GM12878 (cell line): ENCODE measurements around the gene SAPCD2. TPM values are rescaled to one million over a fixed set of nuclear protein-coding genes. Genes with fewer than 3 reads are reported as not detected.

Experiments
- ATAC-seq: fragments of 200-7000 bp; cut with Tn5 transposase; 3 replicates; pipeline ENCODE4 v1.9.1; 2020; ENCODE audit warnings: mild to moderate bottlenecking, moderate library complexity
- BruUV-seq: library from RNA; stranded (reverse); fragments of 400-500 nt; replicated peaks from 2 replicates; lab custom pipeline; 2021; lab: Mats Ljungman, UMichigan
- CTCF ChIA-PET: fragments of 300-600 bp; sonication (Branson Sonifier 250); formaldehyde crosslinking; extraction: SDS; loops from one replicate; lab custom pipeline; 2021; ENCODE audit warnings: inconsistent platforms; lab: Yijun Ruan, JAX
- POLR2A ChIA-PET: fragments of 350-600 bp; formaldehyde crosslinking; extraction: SDS; loops from one replicate; lab custom pipeline; 2021; ENCODE audit warnings: inconsistent platforms; lab: Charles Lee
- RAD21 ChIA-PET: fragments of 300-600 bp; sonication (Branson Sonifier 250); formaldehyde crosslinking; loops from one replicate; lab custom pipeline; 2023; ENCODE audit warnings: antibody characterized with exemption; ENCODE audit not compliant: unreplicated experiment; lab: Charles Lee
- SMC1A ChIA-PET: fragments of 300-600 bp; sonication (Branson Sonifier 250); formaldehyde crosslinking; loops from one replicate; lab custom pipeline; 2023; ENCODE audit not compliant: unreplicated experiment, uncharacterized antibody; lab: Charles Lee
- DNase-seq: peaks from one replicate; pipeline ENCODE4 v3.0.0-alpha.2; 2011; ENCODE audit warnings: low read depth, low spot score
- FAIRE-seq: peaks from 3 replicates; lab custom pipeline; 2011; peaks lifted over from hg19 to GRCh38; lab: Jason Lieb, UNC
- H2AFZ ChIP-seq: 2 replicates; pipeline ENCODE4 v1.6.0; 2011; ENCODE audit warnings: low read depth, low read length, control low read depth; ENCODE audit not compliant: control insufficient read depth
- H3K27ac ChIP-seq: 2 replicates; pipeline ENCODE4 v1.5.1; 2011; ENCODE audit warnings: control low read depth; ENCODE audit not compliant: control insufficient read depth, insufficient read depth
- H3K27me3 ChIP-seq, 2 experiments: replicated peaks in 1 of 2; 2 replicates each; pipeline versions ENCODE4 v1.6.0 to v1.6.1; 2011; ENCODE audit warnings: low read length in 1 of 2; ENCODE audit not compliant: control insufficient read depth in 2 of 2, insufficient read depth in 2 of 2
- H3K36me3 ChIP-seq, 2 experiments: 2 replicates each; pipeline ENCODE4 v1.5.1; 2011; ENCODE audit warnings: low read length in 1 of 2; ENCODE audit not compliant: control insufficient read depth in 2 of 2, insufficient read depth in 2 of 2
- H3K4me1 ChIP-seq: 2 replicates; pipeline ENCODE4 v1.6.1; 2011; ENCODE audit warnings: mild to moderate bottlenecking, low read length, moderate library complexity, mixed read lengths; ENCODE audit not compliant: control insufficient read depth, insufficient read depth
- H3K4me2 ChIP-seq: 2 replicates; pipeline ENCODE4 v1.6.0; 2011; ENCODE audit warnings: control low read depth; ENCODE audit not compliant: control insufficient read depth, insufficient read depth
- H3K4me3 ChIP-seq: fragments of 200-600 bp; sonication (generic); 2 replicates; pipeline ENCODE4 v1.5.1; 2016
- H3K79me2 ChIP-seq: 2 replicates; pipeline ENCODE4 v1.6.0; 2011; ENCODE audit warnings: low read length; ENCODE audit not compliant: control insufficient read depth, insufficient read depth
- H3K9ac ChIP-seq: 2 replicates; pipeline ENCODE4 v1.8.0; 2011; ENCODE audit warnings: low read length, control low read depth, mixed read lengths; ENCODE audit not compliant: control insufficient read depth, insufficient read depth
- H3K9me3 ChIP-seq: replicated peaks from 3 replicates; pipeline ENCODE4 v1.5.1; 2011; ENCODE audit warnings: mild to moderate bottlenecking, low read length; ENCODE audit not compliant: control insufficient read depth, insufficient read depth
- H4K20me1 ChIP-seq: 2 replicates; pipeline ENCODE4 v1.6.0; 2011; ENCODE audit not compliant: control insufficient read depth, insufficient read depth
- BHLHE40 ChIP-seq, 2 experiments: fragments of 450-650 bp in 1 of 2; IDR thresholded peaks; 2 replicates each; pipeline ENCODE4 v1.6.1; 2011 to 2017; ENCODE audit warnings: low read depth in 2 of 2, borderline replicate concordance in 1 of 2, improper control_type of control experiment in 1 of 2, low read length in 1 of 2, mild to moderate bottlenecking in 1 of 2
- EP300 ChIP-seq, 2 experiments: fragments of 150-350 bp in 1 of 2; IDR thresholded peaks; 2 replicates each; pipeline ENCODE4 v1.6.1; 2011 to 2012; ENCODE audit warnings: low read depth in 2 of 2, low read length in 2 of 2, borderline replicate concordance in 1 of 2, improper control_type of control experiment in 1 of 2, inconsistent platforms in 1 of 2; ENCODE audit not compliant: control insufficient read depth in 1 of 2
- POLR2A ChIP-seq: IDR thresholded peaks from 2 replicates; pipeline ENCODE4 v1.6.1; 2011; ENCODE audit warnings: low read depth, mild to moderate bottlenecking, low read length
- RCOR1 ChIP-seq: conservative IDR thresholded peaks from 2 replicates; pipeline ENCODE4 v1.6.1; 2012; ENCODE audit warnings: low read depth, low read length, improper control_type of control experiment
- SPI1 ChIP-seq: IDR thresholded peaks from 2 replicates; pipeline ENCODE4 v1.6.1; 2011; ENCODE audit warnings: low read depth, mild to moderate bottlenecking, low read length, moderate library complexity, borderline replicate concordance; ENCODE audit not compliant: insufficient read depth
- WGBS: methylation state at CpG from one replicate; pipeline ENCODE4 v1.1.6; 2016; ENCODE audit warnings: low lambda C conversion rate; ENCODE audit not compliant: insufficient replicate concordance, insufficient coverage; ENCODE audit errors: missing lambda C conversion rate; 5-methylcytosine and 5-hydroxymethylcytosine counted together
- in situ Hi-C: fragments of 300-500 bp; cut with MboI; formaldehyde crosslinking; loops from 9 replicates; pipeline ENCODE4 v1.14.3; 2018; ENCODE audit warnings: mixed read lengths
- intact Hi-C: fragments of 100-400 bp; cut with micrococcal nuclease; formaldehyde crosslinking; loops from one replicate; pipeline ENCODE4 v1.14.2; 2022; ENCODE audit not compliant: unreplicated experiment
- polyA plus RNA-seq, 11 experiments: library from polyadenylated mRNA; depleted of rRNA in 4 of 11; unstranded in 6 of 11; stranded (reverse) in 5 of 11; fragments of >200 nt; fragmentation: Nextera tagmentation in 4 of 11; fragmentation: Illumina TruSeq in 1 of 11; extraction: Ambion mirVana in 4 of 11; extraction: Trizol in 1 of 11; gene quantifications; 1 replicate in 1 of 11; 2 replicates in 10 of 11; pipeline versions ENCODE4 v1.2.1 to v1.2.3, GENCODE V29; 2011 to 2016; ENCODE audit warnings: inconsistent platforms in 2 of 11, missing spikeins in 2 of 11, low read depth in 1 of 11
- total RNA-seq, 4 experiments: library from RNA; depleted of rRNA in 3 of 4; stranded (reverse); fragments of >200 nt in 3 of 4; fragmentation: Illumina TruSeq in 1 of 4; extraction: Trizol in 1 of 4; gene quantifications; 2 replicates each; pipeline versions ENCODE4 v1.2.1 to v1.2.3, GENCODE V29; 2013 to 2021
- TF ChIP-seq, protein P1 (sequence below): fragments of 450-650 bp; IDR thresholded peaks from 2 replicates; pipeline ENCODE4 v1.6.1; 2017; ENCODE audit warnings: mild to moderate bottlenecking

SAPCD2 gene
- total and polyA plus RNA-seq, 10 of the 15 experiments (the other 5 are each of a cell fraction or from before 2014, with no cell fraction given): 1.6 to 35.2 (median 7.2) TPM

DNA sequence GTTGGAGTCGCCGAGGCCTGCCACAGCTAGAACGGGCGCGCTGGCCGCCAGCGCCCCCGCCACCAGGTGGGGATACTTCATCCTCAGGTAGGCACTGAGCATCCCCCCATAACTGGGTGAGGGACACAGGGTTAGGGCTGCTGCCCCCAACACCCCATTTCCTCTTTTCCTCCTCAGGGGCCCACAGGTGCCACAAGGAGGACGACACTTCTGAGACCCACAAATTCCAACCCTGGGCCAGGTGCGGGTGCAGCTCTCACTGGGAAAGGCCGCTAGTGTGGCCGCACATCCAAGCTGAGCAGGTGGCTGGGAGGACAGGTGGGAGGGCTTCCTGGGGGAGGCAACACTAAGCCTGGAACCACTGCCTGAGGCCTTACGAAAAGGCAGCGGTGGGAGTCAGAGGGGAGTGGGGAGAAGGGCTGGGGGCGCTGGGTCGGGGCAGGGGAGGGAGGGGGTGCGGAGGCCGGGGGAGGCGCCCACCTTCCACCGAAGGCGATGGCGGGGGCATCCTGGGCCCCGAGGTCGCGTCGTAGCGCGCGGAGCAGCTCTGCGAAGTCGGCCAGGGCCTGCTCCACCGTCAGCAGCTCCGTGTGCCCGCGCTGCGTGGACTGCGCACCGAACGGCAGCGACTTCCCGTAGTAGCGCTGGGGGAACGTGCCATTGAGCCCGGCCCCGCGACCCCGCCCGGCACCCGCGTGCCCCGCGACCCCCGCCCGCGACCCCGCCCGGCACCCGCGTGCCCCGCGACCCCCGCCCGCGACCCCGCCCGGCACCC is 43.2 kb upstream of the SAPCD2 start:
- Histone ChIP-seq H3K4me1 (peaks cover 3% of the 10 kb centered on the region; the same call in 1 of the 2 replicates), H4K20me1 (no peaks in the 10 kb centered on the region), H3K4me2 (peak overlapping the region; percentile 84; the same call in 1 of the 2 replicates), H3K79me2 (peaks cover 2% of the 10 kb centered on the region), H3K36me3 (peaks cover 4 to 25% of the 10 kb centered on the region in 2 experiments), H2AFZ (no peak overlapping the region), H3K9me3 (no peaks in the 10 kb centered on the region), H3K27ac (no peak overlapping the region), H3K27me3 (no peaks in the 10 kb centered on the region), H3K4me3 (peak overlapping the region; percentile 70; the same call in 1 of the 2 replicates), H3K9ac (no peak overlapping the region)
- ATAC-seq: no peak
- TF ChIP-seq SPI1 (peak; percentile 38; the same call in 1 of the 2 replicates), EP300 (IDR thresholded peaks at IDR 0.05; ENCODE audit: borderline replicate concordance in 1 of 2, control insufficient read depth in 1 of 2, low read depth in 2 of 2, low read length in 2 of 2) (no peak), RCOR1 (no peak), BHLHE40 (IDR thresholded peaks at IDR 0.05; ENCODE audit: borderline replicate concordance in 1 of 2, low read depth in 2 of 2, low read length in 1 of 2) (peak in 1 of 2 experiments; percentile 25; a peak in 1 of 4 replicates), POLR2A (peak; percentile 55)
- TF ChIP-seq, protein P1, sequence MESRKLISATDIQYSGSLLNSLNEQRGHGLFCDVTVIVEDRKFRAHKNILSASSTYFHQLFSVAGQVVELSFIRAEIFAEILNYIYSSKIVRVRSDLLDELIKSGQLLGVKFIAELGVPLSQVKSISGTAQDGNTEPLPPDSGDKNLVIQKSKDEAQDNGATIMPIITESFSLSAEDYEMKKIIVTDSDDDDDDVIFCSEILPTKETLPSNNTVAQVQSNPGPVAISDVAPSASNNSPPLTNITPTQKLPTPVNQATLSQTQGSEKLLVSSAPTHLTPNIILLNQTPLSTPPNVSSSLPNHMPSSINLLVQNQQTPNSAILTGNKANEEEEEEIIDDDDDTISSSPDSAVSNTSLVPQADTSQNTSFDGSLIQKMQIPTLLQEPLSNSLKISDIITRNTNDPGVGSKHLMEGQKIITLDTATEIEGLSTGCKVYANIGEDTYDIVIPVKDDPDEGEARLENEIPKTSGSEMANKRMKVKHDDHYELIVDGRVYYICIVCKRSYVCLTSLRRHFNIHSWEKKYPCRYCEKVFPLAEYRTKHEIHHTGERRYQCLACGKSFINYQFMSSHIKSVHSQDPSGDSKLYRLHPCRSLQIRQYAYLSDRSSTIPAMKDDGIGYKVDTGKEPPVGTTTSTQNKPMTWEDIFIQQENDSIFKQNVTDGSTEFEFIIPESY: peak; percentile 56; the same call in 1 of the 2 replicates
- BruUV-seq: TSS peak; percentile 71
- ChIA-PET SMC1A (interaction anchor here (1.0 to 1.2 kb wide), 2 partner anchors 17 to 28 kb away, joined by 3 read pairs; no protein-coding TSS in a partner anchor), RAD21 (interaction anchor here (1.0 kb wide), 2 partner anchors 18 to 54 kb away, joined by 3 read pairs; no protein-coding TSS in a partner anchor), CTCF (no interaction called here), POLR2A (interaction anchor here (0.5 kb wide), 1 partner anchor 386 kb away, joined by 3 read pairs; no protein-coding TSS in a partner anchor)
- DNase-seq: no peak
- in situ Hi-C loops: no loop called here
- no peak for FAIRE-seq
- 82% methylated on average over 14 of the region's 66 CpGs for WGBS
- intact Hi-C loops: no loop called here
